Tibial nerve (tissue), 4 donors: Measurements from ENCODE around the gene C1orf105.

Experiments
- EP300 ChIP-seq, 2 donors: sonication (generic); formaldehyde crosslinking; IDR thresholded peaks; one replicate each; pipeline ENCODE4 v1.6.1; 2017; ENCODE audit warnings: antibody characterized with exemption in 2 of 2, mild to moderate bottlenecking in 1 of 2
- POLR2A ChIP-seq, 2 donors: fragments of 450-650 bp; IDR thresholded peaks; one replicate each; pipeline ENCODE4 v1.6.1; 2017; ENCODE audit warnings: antibody characterized with exemption in 2 of 2, mild to moderate bottlenecking in 2 of 2, moderate library complexity in 2 of 2
- TF ChIP-seq, protein P1 (sequence below), 5 experiments: fragments of 200-600 bp in 3 of 5; fragments of 450-650 bp in 2 of 5; sonication (generic) in 3 of 5; IDR thresholded peaks; one replicate each; pipeline ENCODE4 v1.5.1; 2016 to 2019; ENCODE audit warnings: antibody characterized with exemption in 5 of 5, mild to moderate bottlenecking in 3 of 5, moderate library complexity in 2 of 5

DNA sequence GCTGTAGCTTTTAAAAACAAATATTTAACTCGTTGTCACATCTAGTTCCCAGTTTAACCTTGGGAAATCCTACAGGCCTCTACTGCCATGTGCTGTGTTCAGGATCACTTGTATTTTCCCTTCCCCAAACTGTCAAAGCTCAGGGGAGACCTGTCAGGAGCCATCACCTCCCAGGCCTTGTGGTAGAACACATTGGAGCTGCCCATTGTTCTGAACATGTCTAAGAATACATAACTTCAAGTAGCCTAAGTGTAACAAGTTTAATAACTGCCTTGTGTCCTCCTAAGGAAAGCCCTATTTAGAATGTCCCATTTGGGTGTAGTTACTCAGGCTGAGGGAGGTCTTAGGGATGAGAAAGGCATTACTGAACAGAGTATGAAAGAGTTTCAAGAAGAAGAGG is 52.0 kb downstream of the C1orf105 start:
- TF ChIP-seq, protein P1, sequence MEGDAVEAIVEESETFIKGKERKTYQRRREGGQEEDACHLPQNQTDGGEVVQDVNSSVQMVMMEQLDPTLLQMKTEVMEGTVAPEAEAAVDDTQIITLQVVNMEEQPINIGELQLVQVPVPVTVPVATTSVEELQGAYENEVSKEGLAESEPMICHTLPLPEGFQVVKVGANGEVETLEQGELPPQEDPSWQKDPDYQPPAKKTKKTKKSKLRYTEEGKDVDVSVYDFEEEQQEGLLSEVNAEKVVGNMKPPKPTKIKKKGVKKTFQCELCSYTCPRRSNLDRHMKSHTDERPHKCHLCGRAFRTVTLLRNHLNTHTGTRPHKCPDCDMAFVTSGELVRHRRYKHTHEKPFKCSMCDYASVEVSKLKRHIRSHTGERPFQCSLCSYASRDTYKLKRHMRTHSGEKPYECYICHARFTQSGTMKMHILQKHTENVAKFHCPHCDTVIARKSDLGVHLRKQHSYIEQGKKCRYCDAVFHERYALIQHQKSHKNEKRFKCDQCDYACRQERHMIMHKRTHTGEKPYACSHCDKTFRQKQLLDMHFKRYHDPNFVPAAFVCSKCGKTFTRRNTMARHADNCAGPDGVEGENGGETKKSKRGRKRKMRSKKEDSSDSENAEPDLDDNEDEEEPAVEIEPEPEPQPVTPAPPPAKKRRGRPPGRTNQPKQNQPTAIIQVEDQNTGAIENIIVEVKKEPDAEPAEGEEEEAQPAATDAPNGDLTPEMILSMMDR (IDR thresholded peaks at IDR 0.05) = no peak
- TF ChIP-seq POLR2A (IDR thresholded peaks at IDR 0.05) (no peak), EP300 (IDR thresholded peaks at IDR 0.05) (no peak)
